IMR-90 (cell line): Measurements from ENCODE around the gene SPATA17. TPM values are rescaled to one million over a fixed set of nuclear protein-coding genes. Genes with fewer than 3 reads are reported as not detected.

Source experiments
- ATAC-seq: fragments of 200-7000 bp; cut with Tn5 transposase; 2 replicates; pipeline ENCODE4 v1.9.1; 2020; ENCODE audit warnings: low read depth, mild to moderate bottlenecking, moderate library complexity
- BruUV-seq: library from RNA; stranded (reverse); fragments of 400-500 nt; replicated peaks from 2 replicates; lab custom pipeline; 2021; lab: Mats Ljungman, UMichigan
- CTCF ChIA-PET: fragments of 300-600 bp; formaldehyde crosslinking; extraction: SDS; loops from one replicate; lab custom pipeline; 2021; ENCODE audit warnings: antibody characterized with exemption; lab: Yijun Ruan, JAX
- POLR2A ChIA-PET: fragments of 300-600 bp; sonication (Branson Sonifier 250); formaldehyde crosslinking; loops from one replicate; lab custom pipeline; 2022; ENCODE audit warnings: antibody characterized with exemption; ENCODE audit not compliant: unreplicated experiment; lab: Charles Lee
- DNase-seq: peaks from one replicate; pipeline ENCODE4 v3.0.0; 2013
- H2AFZ ChIP-seq: replicated peaks from 2 replicates; pipeline ENCODE3; 2013; ENCODE audit warnings: low read length, mild to moderate bottlenecking; ENCODE audit not compliant: poor library complexity
- H2AK5ac ChIP-seq: 2 replicates; pipeline ENCODE4 v1.6.1; 2013; ENCODE audit warnings: low read depth, low read length, inconsistent platforms
- H2AK9ac ChIP-seq: replicated peaks from 2 replicates; pipeline ENCODE3; 2013; ENCODE audit warnings: mild to moderate bottlenecking, low read depth, low read length, moderate library complexity; ENCODE audit not compliant: poor library complexity
- H2BK120ac ChIP-seq: 2 replicates; pipeline ENCODE4 v1.6.1; 2013; ENCODE audit warnings: low read depth, low read length, inconsistent platforms
- H2BK15ac ChIP-seq: 3 replicates; pipeline ENCODE4 v1.6.1; 2013; ENCODE audit warnings: low read depth, low read length, inconsistent platforms
- H2BK20ac ChIP-seq: 2 replicates; pipeline ENCODE4 v1.6.1; 2013; ENCODE audit warnings: low read depth, mild to moderate bottlenecking, inconsistent platforms, low read length, moderate library complexity
- H2BK5ac ChIP-seq: 2 replicates; pipeline ENCODE4 v1.6.1; 2013; ENCODE audit warnings: mild to moderate bottlenecking, low read depth, low read length, inconsistent platforms; ENCODE audit not compliant: poor library complexity, severe bottlenecking
- H3K14ac ChIP-seq: replicated peaks from 2 replicates; pipeline ENCODE4 v1.6.1; 2013; ENCODE audit warnings: low read depth, low read length, inconsistent platforms
- H3K18ac ChIP-seq: 2 replicates; pipeline ENCODE4 v1.6.1; 2013; ENCODE audit warnings: low read depth, low read length, control low read depth
- H3K23ac ChIP-seq: 2 replicates; pipeline ENCODE4 v1.6.1; 2013; ENCODE audit warnings: low read depth, low read length, inconsistent platforms
- H3K27ac ChIP-seq: 2 replicates; pipeline ENCODE4 v1.5.1; 2013; ENCODE audit warnings: mild to moderate bottlenecking, control low read depth, low read length; ENCODE audit not compliant: insufficient read depth
- H3K27me3 ChIP-seq: 2 replicates; pipeline ENCODE4 v1.6.1; 2013; ENCODE audit warnings: low read length; ENCODE audit not compliant: control insufficient read depth, insufficient read depth
- H3K36me3 ChIP-seq: 2 replicates; pipeline ENCODE4 v1.6.1; 2013; ENCODE audit warnings: low read length, mixed read lengths; ENCODE audit not compliant: control insufficient read depth, insufficient read depth
- H3K4ac ChIP-seq: 2 replicates; pipeline ENCODE4 v1.6.1; 2013; ENCODE audit warnings: low read depth, low read length, inconsistent platforms
- H3K4me1 ChIP-seq: 2 replicates; pipeline ENCODE4 v1.6.1; 2013; ENCODE audit warnings: low read length, mixed read lengths; ENCODE audit not compliant: control insufficient read depth, insufficient read depth
- H3K4me2 ChIP-seq: 2 replicates; pipeline ENCODE4 v1.6.1; 2013; ENCODE audit warnings: low read depth, mild to moderate bottlenecking, control low read depth, low read length, moderate library complexity
- H3K4me3 ChIP-seq: 2 replicates; pipeline ENCODE4 v1.5.1; 2013; ENCODE audit warnings: low read depth, mild to moderate bottlenecking, control low read depth, low read length, moderate library complexity; ENCODE audit not compliant: insufficient read depth
- H3K56ac ChIP-seq: 2 replicates; pipeline ENCODE4 v1.6.1; 2013; ENCODE audit warnings: low read length, inconsistent platforms; ENCODE audit not compliant: insufficient read depth; ENCODE audit errors: extremely low read depth
- H3K79me1 ChIP-seq, 2 experiments: 2 replicates each; pipeline ENCODE4 v1.6.1; 2013; ENCODE audit warnings: low read length in 2 of 2, inconsistent platforms in 1 of 2, low read depth in 1 of 2
- H3K9ac ChIP-seq: 2 replicates; pipeline ENCODE4 v1.6.1; 2013; ENCODE audit warnings: low read depth, low read length, control low read depth
- H3K9me1 ChIP-seq: 2 replicates; pipeline ENCODE4 v1.6.1; 2013; ENCODE audit warnings: low read length, inconsistent platforms; ENCODE audit not compliant: insufficient read depth
- H3K9me3 ChIP-seq: 2 replicates; pipeline ENCODE4 v1.6.1; 2013; ENCODE audit warnings: low read length; ENCODE audit not compliant: control insufficient read depth, insufficient read depth
- H4K20me1 ChIP-seq: 2 replicates; pipeline ENCODE4 v1.6.1; 2013; ENCODE audit warnings: low read length, inconsistent platforms; ENCODE audit not compliant: insufficient read depth
- H4K5ac ChIP-seq: 2 replicates; pipeline ENCODE4 v1.6.1; 2013; ENCODE audit warnings: mild to moderate bottlenecking, low read depth, low read length, control low read depth
- H4K8ac ChIP-seq, 2 experiments: 2 replicates each; pipeline ENCODE4 v1.6.1; 2013; ENCODE audit warnings: low read depth in 2 of 2, low read length in 2 of 2, control low read depth in 1 of 2, inconsistent platforms in 1 of 2
- H4K91ac ChIP-seq: 2 replicates; pipeline ENCODE4 v1.6.1; 2013; ENCODE audit warnings: low read depth, low read length, inconsistent platforms; ENCODE audit not compliant: insufficient read depth
- BHLHE40 ChIP-seq: fragments of 150-350 bp; IDR thresholded peaks from 2 replicates; pipeline ENCODE4 v1.6.1; 2016; ENCODE audit warnings: mild to moderate bottlenecking, low read depth, low read length
- CHD1 ChIP-seq: IDR thresholded peaks from 2 replicates; pipeline ENCODE4 v1.6.1; 2012; ENCODE audit warnings: low read depth, low read length, improper control_type of control experiment
- CTCF ChIP-seq: conservative IDR thresholded peaks from 2 replicates; pipeline ENCODE4 v1.5.1; 2012; ENCODE audit warnings: mild to moderate bottlenecking, low read depth, low read length, improper control_type of control experiment
- ELK1 ChIP-seq: fragments of 150-350 bp; IDR thresholded peaks from 2 replicates; pipeline ENCODE4 v1.6.1; 2016; ENCODE audit warnings: low read depth, mild to moderate bottlenecking, low read length, moderate library complexity, borderline replicate concordance
- FOS ChIP-seq: fragments of 150-350 bp; IDR thresholded peaks from 2 replicates; pipeline ENCODE4 v1.6.1; 2016; ENCODE audit warnings: low read depth, low read length
- MAFK ChIP-seq: IDR thresholded peaks from 2 replicates; pipeline ENCODE4 v1.6.1; 2012; ENCODE audit warnings: low read depth, low read length, improper control_type of control experiment
- MAZ ChIP-seq: IDR thresholded peaks from 2 replicates; pipeline ENCODE4 v1.6.1; 2012; ENCODE audit warnings: low read depth, mild to moderate bottlenecking, low read length, improper control_type of control experiment, moderate library complexity, borderline replicate concordance
- MXI1 ChIP-seq: IDR thresholded peaks from 2 replicates; pipeline ENCODE4 v1.6.1; 2012; ENCODE audit warnings: low read depth, mild to moderate bottlenecking, low read length, moderate library complexity, borderline replicate concordance
- NFE2L2 ChIP-seq: fragments of 150-350 bp; IDR thresholded peaks from 2 replicates; pipeline ENCODE4 v1.6.1; 2016; ENCODE audit warnings: low read depth, mild to moderate bottlenecking, low read length
- POLR2A ChIP-seq: IDR thresholded peaks from 2 replicates; pipeline ENCODE4 v1.6.1; 2012; ENCODE audit warnings: mild to moderate bottlenecking, low read depth, low read length
- RAD21 ChIP-seq: IDR thresholded peaks from 2 replicates; pipeline ENCODE4 v1.6.1; 2012; ENCODE audit warnings: low read length, improper control_type of control experiment
- RCOR1 ChIP-seq: IDR thresholded peaks from 2 replicates; pipeline ENCODE4 v1.6.1; 2012; ENCODE audit warnings: mild to moderate bottlenecking, low read length, improper control_type of control experiment; ENCODE audit not compliant: insufficient replicate concordance
- RFX5 ChIP-seq: IDR thresholded peaks from 2 replicates; pipeline ENCODE4 v1.8.0; 2012; ENCODE audit warnings: low read depth, mild to moderate bottlenecking, low read length, moderate library complexity
- SMC3 ChIP-seq: fragments of 150-350 bp; IDR thresholded peaks from 2 replicates; pipeline ENCODE4 v1.6.1; 2016; ENCODE audit warnings: low read depth, mild to moderate bottlenecking, antibody characterized with exemption, low read length, moderate library complexity
- USF2 ChIP-seq: fragments of 150-350 bp; IDR thresholded peaks from 2 replicates; pipeline ENCODE4 v1.6.1; 2017; ENCODE audit warnings: mild to moderate bottlenecking, antibody characterized with exemption, low read length, low read depth
- WGBS, 2 experiments: methylation state at CpG; one replicate each; pipeline versions ENCODE4 v1.1.5 to v1.1.7; 2013; ENCODE audit warnings: missing lambda C conversion rate in 2 of 2; ENCODE audit not compliant: insufficient read length in 1 of 2; ENCODE audit errors: extremely low coverage in 2 of 2; 5-methylcytosine and 5-hydroxymethylcytosine counted together
- dilution Hi-C: fragments of 300-500 bp; cut with HindIII; formaldehyde crosslinking; loops from one replicate; pipeline ENCODE4 v1.14.3; 2018; ENCODE audit warnings: low sequenced_read_pairs; ENCODE audit not compliant: unreplicated experiment
- in situ Hi-C: fragments of 300-500 bp; cut with MboI; formaldehyde crosslinking; loops from 3 replicates; pipeline ENCODE4 v1.14.3; 2019; ENCODE audit warnings: low sequenced_read_pairs, inconsistent platforms, mixed read lengths
- intact Hi-C: fragments of 100-400 bp; cut with micrococcal nuclease; formaldehyde crosslinking; loops from 2 replicates; pipeline ENCODE4 v1.10.0; 2022
- polyA plus RNA-seq, 3 experiments: library from polyadenylated mRNA; depleted of rRNA; stranded (reverse); fragments of >200 nt; gene quantifications; 2 replicates each; pipeline ENCODE4 v1.2.3, GENCODE V29; 2012; ENCODE audit warnings: low replicate concordance in 1 of 3
- total RNA-seq: library from RNA; depleted of rRNA; stranded (reverse); fragments of >200 nt; gene quantifications from 2 replicates; pipeline ENCODE4 v1.2.3, GENCODE V29; 2012

SPATA17 gene
- total and polyA plus RNA-seq, 2 of the 4 experiments (the other 2 are of a cell fraction) = 0.03 to 0.18 TPM

GRCh38 chr1:217585577-217585976 is 45.6 kb upstream of the SPATA17 start:
- Histone ChIP-seq H3K4me2 (no peak overlapping the region), H3K9ac (no peak overlapping the region), H3K9me1 (no peaks in the 10 kb centered on the region), H2BK15ac (no peak overlapping the region), H3K27me3 (no peaks in the 10 kb centered on the region), H3K4me1 (0 out of 2 replicates have a peak, but pooled peaks cover 2% of the 10 kb centered on the region), H3K4ac (no peak overlapping the region), H2AK9ac (no peak overlapping the region), H2BK120ac (no peak overlapping the region), H3K18ac (no peak overlapping the region), H4K91ac (no peak overlapping the region), H3K14ac (no peak overlapping the region), H3K79me1 (no peaks in the 10 kb centered on the region; a peak in 1 of 4 replicates), H3K9me3 (no peaks in the 10 kb centered on the region), H4K8ac (no peak overlapping the region), H3K36me3 (peaks cover 5% of the 10 kb centered on the region), H2BK20ac (no peak overlapping the region), H3K4me3 (no peak overlapping the region), H4K5ac (no peak overlapping the region), H4K20me1 (no peaks in the 10 kb centered on the region), H3K56ac (no peak overlapping the region), H3K23ac (no peak overlapping the region), H2BK5ac (no peak overlapping the region), H3K27ac (no peak overlapping the region), H2AK5ac (no peak overlapping the region), H2AFZ (no peak overlapping the region)
- ATAC-seq (no peak), DNase-seq (no peak)
- CTCF ChIA-PET = no interaction called here
- POLR2A ChIA-PET = no interaction called here
- intact Hi-C loops (no loop called here), dilution Hi-C loops (no loop called here), in situ Hi-C loops (no loop called here)
- no peak for TF ChIP-seq MXI1
- TF ChIP-seq SMC3 = no peak
- no peak for TF ChIP-seq FOS
- no peak for TF ChIP-seq CTCF
- TF ChIP-seq BHLHE40 = no peak
- TF ChIP-seq CHD1 = no peak
- TF ChIP-seq RFX5 = no peak
- TF ChIP-seq NFE2L2 = no peak
- TF ChIP-seq RCOR1 = no peak
- no peak for TF ChIP-seq USF2
- no peak for TF ChIP-seq ELK1
- no peak for TF ChIP-seq MAFK
- TF ChIP-seq MAZ = no peak
- no peak for TF ChIP-seq POLR2A
- no peak for TF ChIP-seq RAD21
- no CpG with 5 or more reads among the region's 2 CpGs for WGBS, 2 experiments
- no TSS peak for BruUV-seq
